WTC11 (cell line): ENCODE measurements around the gene HFE. TPM values are rescaled to one million over a fixed set of nuclear protein-coding genes. Genes with fewer than 3 reads are reported as not detected.

Source experiments
- ATAC-seq: fragments of 200-7000 bp; cut with Tn5 transposase; 2 replicates; pipeline ENCODE4 v1.10.0; 2021; ENCODE audit warnings: mild to moderate bottlenecking, moderate library complexity
- CTCF ChIA-PET: fragments of 300-600 bp; sonication (Branson Sonifier 250); formaldehyde crosslinking; loops from one replicate; lab custom pipeline; 2021; ENCODE audit warnings: antibody characterized with exemption; lab: Charles Lee
- POLR2A ChIA-PET: fragments of 350-600 bp; sonication (Branson Sonifier 250); formaldehyde crosslinking; loops from one replicate; lab custom pipeline; 2021; ENCODE audit warnings: antibody characterized with exemption; lab: Charles Lee
- DNase-seq: peaks from one replicate; pipeline ENCODE4 v3.0.0; 2021; ENCODE audit warnings: low spot score
- H3K27ac Mint-ChIP-seq: 2 replicates; pipeline ENCODE4 v1.8.0; 2021; ENCODE audit warnings: mixed read lengths
- H3K27me3 Mint-ChIP-seq: 2 replicates; pipeline ENCODE4 v1.8.0; 2021; ENCODE audit warnings: low read depth, mild to moderate bottlenecking, moderate library complexity, mixed read lengths
- H3K36me3 Mint-ChIP-seq: 2 replicates; pipeline ENCODE4 v1.8.0; 2021; ENCODE audit warnings: mixed read lengths
- H3K4me1 Mint-ChIP-seq: 2 replicates; pipeline ENCODE4 v1.8.0; 2022; ENCODE audit warnings: mixed read lengths
- H3K4me3 Mint-ChIP-seq: 2 replicates; pipeline ENCODE4 v1.8.0; 2021; ENCODE audit warnings: mild to moderate bottlenecking, moderate library complexity, mixed read lengths
- H3K9me3 Mint-ChIP-seq: 2 replicates; pipeline ENCODE4 v1.8.0; 2021; ENCODE audit warnings: mixed read lengths
- ATF3 ChIP-seq: sonication (generic); formaldehyde crosslinking; conservative IDR thresholded peaks from 2 replicates; pipeline ENCODE4 v1.8.1; 2022; ENCODE audit warnings: mild to moderate bottlenecking, missing genetic modification reagents
- CDX4 ChIP-seq: fragments of 250-450 bp; sonication (Bioruptor Pico); IDR thresholded peaks from 2 replicates; pipeline ENCODE4 v1.9.0; 2021; ENCODE audit warnings: moderate library complexity, mild to moderate bottlenecking, inconsistent platforms, borderline replicate concordance
- E2F5 ChIP-seq: sonication (generic); formaldehyde crosslinking; IDR thresholded peaks from 2 replicates; pipeline ENCODE4 v1.8.1; 2022; ENCODE audit warnings: mild to moderate bottlenecking, moderate library complexity, missing genetic modification reagents
- EMX1 ChIP-seq: fragments of 250-450 bp; sonication (Bioruptor Pico); IDR thresholded peaks from 2 replicates; pipeline ENCODE4 v1.8.0; 2021; ENCODE audit warnings: mild to moderate bottlenecking
- ERG ChIP-seq: fragments of 250-450 bp; sonication (Bioruptor Pico); IDR thresholded peaks from 2 replicates; pipeline ENCODE4 v1.8.0; 2021; ENCODE audit warnings: mild to moderate bottlenecking
- ESRRA ChIP-seq: sonication (generic); formaldehyde crosslinking; IDR thresholded peaks from 2 replicates; pipeline ENCODE4 v1.8.1; 2022; ENCODE audit warnings: mild to moderate bottlenecking, missing genetic modification reagents, borderline replicate concordance
- GABPB1 ChIP-seq: sonication (generic); formaldehyde crosslinking; IDR thresholded peaks from 2 replicates; pipeline ENCODE4 v1.8.1; 2023; ENCODE audit warnings: mild to moderate bottlenecking, missing genetic modification reagents
- NFATC4 ChIP-seq: fragments of 250-450 bp; sonication (Bioruptor Pico); IDR thresholded peaks from 2 replicates; pipeline ENCODE4 v1.9.0; 2021; ENCODE audit warnings: mild to moderate bottlenecking
- NFYB ChIP-seq: sonication (generic); formaldehyde crosslinking; conservative IDR thresholded peaks from 2 replicates; pipeline ENCODE4 v1.8.0; 2022; ENCODE audit warnings: low read depth, missing genetic modification reagents
- NR2C2 ChIP-seq: sonication (generic); formaldehyde crosslinking; IDR thresholded peaks from 2 replicates; pipeline ENCODE4 v1.8.0; 2022; ENCODE audit warnings: mild to moderate bottlenecking, missing genetic modification reagents
- PRRX2 ChIP-seq: fragments of 250-450 bp; sonication (Bioruptor Pico); IDR thresholded peaks from 2 replicates; pipeline ENCODE4 v1.8.0; 2021; ENCODE audit warnings: mild to moderate bottlenecking
- SMAD3 ChIP-seq: sonication (generic); formaldehyde crosslinking; IDR thresholded peaks from 2 replicates; pipeline ENCODE4 v1.8.0; 2022; ENCODE audit warnings: missing genetic modification reagents, mild to moderate bottlenecking, borderline replicate concordance
- SMAD4 ChIP-seq: sonication (generic); formaldehyde crosslinking; IDR thresholded peaks from 2 replicates; pipeline ENCODE4 v1.8.0; 2022; ENCODE audit warnings: mild to moderate bottlenecking, missing genetic modification reagents
- SP1 ChIP-seq: sonication (generic); formaldehyde crosslinking; conservative IDR thresholded peaks from 2 replicates; pipeline ENCODE4 v1.8.1; 2022; ENCODE audit warnings: missing genetic modification reagents
- TP53 ChIP-seq: sonication (generic); formaldehyde crosslinking; IDR thresholded peaks from 2 replicates; pipeline ENCODE4 v1.8.1; 2023; ENCODE audit warnings: mild to moderate bottlenecking, missing genetic modification reagents
- ZBTB21 ChIP-seq: sonication (generic); formaldehyde crosslinking; IDR thresholded peaks from 2 replicates; pipeline ENCODE4 v1.8.1; 2023; ENCODE audit warnings: mild to moderate bottlenecking, missing genetic modification reagents, borderline replicate concordance
- ZNF416 ChIP-seq: fragments of 250-450 bp; sonication (Bioruptor Pico); IDR thresholded peaks from 2 replicates; pipeline ENCODE4 v1.9.0; 2021; ENCODE audit warnings: mild to moderate bottlenecking, inconsistent platforms
- ZNF425 ChIP-seq: fragments of 250-450 bp; sonication (Bioruptor Pico); conservative IDR thresholded peaks from 2 replicates; pipeline ENCODE4 v1.9.0; 2021; ENCODE audit warnings: mild to moderate bottlenecking
- ZNF532 ChIP-seq: fragments of 250-450 bp; sonication (Bioruptor Pico); IDR thresholded peaks from 2 replicates; pipeline ENCODE4 v1.9.0; 2021; ENCODE audit warnings: mild to moderate bottlenecking, borderline replicate concordance
- ZNF671 ChIP-seq: fragments of 250-450 bp; sonication (Bioruptor Pico); IDR thresholded peaks from 2 replicates; pipeline ENCODE4 v1.8.0; 2021; ENCODE audit warnings: mild to moderate bottlenecking
- total RNA-seq: library from RNA; stranded (reverse); gene quantifications from 3 replicates; pipeline ENCODE4 v1.2.3, GENCODE V29; 2021
- TF ChIP-seq, protein P1 (sequence below): sonication (generic); formaldehyde crosslinking; IDR thresholded peaks from 2 replicates; pipeline ENCODE4 v1.8.0; 2022; ENCODE audit warnings: mild to moderate bottlenecking, missing genetic modification reagents

Gene HFE
- total RNA-seq, 1 experiment from 2014 or later, result 1.9 TPM

DNA sequence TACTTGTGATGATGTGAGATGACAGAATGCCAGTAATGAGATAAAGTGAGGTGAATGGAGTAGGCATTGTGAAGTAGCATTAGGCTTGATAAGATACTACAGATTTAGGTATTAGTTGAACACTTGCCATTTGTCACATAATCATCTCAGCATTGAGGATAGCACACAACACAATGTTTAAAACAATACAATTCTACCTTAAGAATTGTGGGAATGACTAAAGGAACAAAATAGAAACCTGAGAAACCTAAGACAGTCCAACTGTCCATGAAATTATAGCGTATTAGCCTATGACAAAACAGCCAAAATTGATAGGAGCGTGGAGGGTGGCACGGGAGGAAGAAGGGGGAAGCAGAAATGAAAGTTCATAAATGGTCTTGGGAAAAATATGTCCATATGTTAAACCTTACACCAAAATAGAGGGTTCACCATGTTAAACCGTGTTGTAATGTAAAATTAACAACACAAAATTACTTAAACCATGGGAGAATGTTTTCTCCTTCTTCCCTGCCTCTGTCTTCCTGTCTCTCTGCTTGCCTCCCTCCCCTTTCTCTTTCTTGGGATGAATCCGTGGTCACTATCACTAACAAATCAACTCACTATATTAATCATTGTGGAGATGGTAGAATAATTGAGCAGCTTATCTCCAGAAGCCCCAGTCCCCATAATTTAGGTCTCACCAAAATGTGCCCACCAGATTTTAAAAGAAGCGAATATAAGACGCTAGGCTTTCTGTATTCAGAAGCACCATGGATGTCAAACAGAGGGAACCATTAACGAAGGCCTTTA lies 33.0 kb upstream of the HFE start:
- DNase-seq, result no peak
- H3K4me3 Mint-ChIP-seq, result peak overlapping the region; percentile 89
- ChIA-PET POLR2A (interaction anchor here (1.7 to 3.1 kb wide), 3 partner anchors 22 to 70 kb away, joined by 6 to 25 read pairs (median 8); a partner anchor contains a TSS), CTCF (no interaction called here)
- peaks cover 31% of the 10 kb centered on the region for H3K4me1 Mint-ChIP-seq
- no peaks in the 10 kb centered on the region for H3K9me3 Mint-ChIP-seq
- peak overlapping the region; percentile 98 for H3K27ac Mint-ChIP-seq
- H3K27me3 Mint-ChIP-seq, result no peaks in the 10 kb centered on the region
- ATAC-seq, result no peak
- TF ChIP-seq ZBTB21 (CRISPR knock-in tag) (no peak), ZNF671 (CRISPR knock-in tag) (no peak), SP1 (no peak), ZNF425 (peak; percentile 5; the same call in 1 of the 2 replicates)
- H3K36me3 Mint-ChIP-seq, result no peaks in the 10 kb centered on the region

GRCh38 chr6:26054781-26055718 lies 32.2 kb upstream of the HFE start:
- no peaks in the 10 kb centered on the region for H3K9me3 Mint-ChIP-seq
- CTCF ChIA-PET, result no interaction called here
- TF ChIP-seq ZBTB21 (CRISPR knock-in tag), result no peak
- peak; percentile 99 for TF ChIP-seq ERG (CRISPR knock-in tag)
- TF ChIP-seq ZNF671 (CRISPR knock-in tag), result peak; percentile 92
- TF ChIP-seq SMAD3, result no peak
- no peak for TF ChIP-seq NR2C2 (CRISPR knock-in tag)
- TF ChIP-seq, protein P1, sequence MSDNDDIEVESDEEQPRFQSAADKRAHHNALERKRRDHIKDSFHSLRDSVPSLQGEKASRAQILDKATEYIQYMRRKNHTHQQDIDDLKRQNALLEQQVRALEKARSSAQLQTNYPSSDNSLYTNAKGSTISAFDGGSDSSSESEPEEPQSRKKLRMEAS (CRISPR knock-in tag), result no peak
- peak; percentile 99 for TF ChIP-seq EMX1 (CRISPR knock-in tag)
- peak; percentile 59; the same call in 1 of the 2 replicates for TF ChIP-seq SMAD4
- TF ChIP-seq PRRX2 (CRISPR knock-in tag), result peak; percentile 97
- 0 out of 2 replicates have a peak, but pooled peaks have one; percentile 35 for TF ChIP-seq E2F5 (CRISPR knock-in tag)
- peak; percentile 82 for TF ChIP-seq GABPB1 (CRISPR knock-in tag)
- peak; percentile 95 for TF ChIP-seq ZNF416 (CRISPR knock-in tag)
- TF ChIP-seq ESRRA (CRISPR knock-in tag), result no peak
- TF ChIP-seq NFATC4 (CRISPR knock-in tag), result peak; percentile 95
- TF ChIP-seq TP53 (CRISPR knock-in tag), result no peak; the same call in 1 of the 2 replicates
- peak; percentile 62 for TF ChIP-seq NFYB
- TF ChIP-seq ZNF532 (CRISPR knock-in tag), result peak; percentile 98
- no peak for TF ChIP-seq ATF3 (CRISPR knock-in tag)
- peak; percentile 88; the same call in 1 of the 2 replicates for TF ChIP-seq CDX4 (CRISPR knock-in tag)

More at GRCh38 chr6:26054781-26055718, 32.2 kb upstream of the HFE start:
- peaks cover 29% of the 10 kb centered on the region for H3K4me1 Mint-ChIP-seq
- POLR2A ChIA-PET, result interaction anchor here (1.0 to 3.2 kb wide), 17 partner anchors 9 to 1838 kb away, joined by 3 to 87 read pairs (median 15); partner anchors contain the start of gene HFE
- DNase-seq, result peak; percentile 74
- H3K4me3 Mint-ChIP-seq, result peak overlapping the region; percentile 89
- no peaks in the 10 kb centered on the region for H3K27me3 Mint-ChIP-seq
- peak overlapping the region; percentile 98 for H3K27ac Mint-ChIP-seq
- peak; percentile 66 for ATAC-seq
- no peaks in the 10 kb centered on the region for H3K36me3 Mint-ChIP-seq
